Gastrocnemius medialis (tissue), 4 donors: Measurements from ENCODE around the gene UGT1A10. TPM values are rescaled to one million over a fixed set of nuclear protein-coding genes. Genes with fewer than 3 reads are reported as not detected.

ENCODE experiments used
- ATAC-seq, 2 donors: fragments of 150-250 bp; one replicate each; pipeline ENCODE4 v1.9.1; 2016
- DNase-seq, 2 donors: peaks; one replicate each; pipeline ENCODE4 v3.0.0-alpha.2; 2019
- H3K27ac ChIP-seq, 4 donors: fragments of 200-600 bp; sonication (generic); 1 replicate in 1 of 4; 2 replicates in 3 of 4; pipeline ENCODE4 v1.5.1; 2016 to 2018; ENCODE audit warnings: mild to moderate bottlenecking in 2 of 4, moderate library complexity in 1 of 4
- H3K27me3 ChIP-seq, 3 donors: fragments of 200-600 bp; sonication (generic) in 2 of 3; 1 replicate in 1 of 3; 2 replicates in 2 of 3; pipeline versions ENCODE4 v1.5.1 to v1.6.0; 2016 to 2019; ENCODE audit warnings: mild to moderate bottlenecking in 1 of 3, moderate library complexity in 1 of 3
- H3K36me3 ChIP-seq, 2 donors: fragments of 200-600 bp; sonication (generic) in 1 of 2; one replicate each; pipeline ENCODE4 v1.5.1; 2017 to 2018
- H3K4me1 ChIP-seq, 2 donors: fragments of 200-600 bp; sonication (generic) in 1 of 2; one replicate each; pipeline ENCODE4 v1.5.1; 2016 to 2017; ENCODE audit warnings: mild to moderate bottlenecking in 2 of 2
- H3K4me3 ChIP-seq, 4 donors: fragments of 200-600 bp; sonication (generic) in 3 of 4; 1 replicate in 1 of 4; 2 replicates in 3 of 4; pipeline ENCODE4 v1.5.1; 2016 to 2019; ENCODE audit warnings: mild to moderate bottlenecking in 2 of 4
- H3K9me3 ChIP-seq, 3 donors: fragments of 200-600 bp; sonication (generic) in 2 of 3; 1 replicate in 1 of 3; 2 replicates in 2 of 3; pipeline ENCODE4 v1.5.1; 2016 to 2019
- POLR2A ChIP-seq, 2 donors: fragments of 450-650 bp; IDR thresholded peaks; one replicate each; pipeline ENCODE4 v1.6.1; 2017; ENCODE audit warnings: antibody characterized with exemption in 2 of 2, mild to moderate bottlenecking in 2 of 2, moderate library complexity in 2 of 2
- in situ Hi-C, 4 donors: fragments of 200-750 bp; cut with MboI; loops; one replicate each; pipeline versions ENCODE4 v1.15.0 to v1.8.0; 2017; ENCODE audit warnings: low sequenced_read_pairs in 4 of 4
- intact Hi-C: fragments of 100-400 bp; cut with DNase I; formaldehyde crosslinking; loops from one replicate; pipeline ENCODE4 v1.15.1; 2023; ENCODE audit warnings: low total_unique reads
- total RNA-seq, 4 donors: library from RNA; depleted of rRNA; stranded (reverse); fragments of >200 nt; gene quantifications; one replicate each; pipeline versions ENCODE4 v1.1.0 to v1.2.3, GENCODE V29; 2016
- TF ChIP-seq, protein P1 (sequence below), 5 experiments: fragments of 450-650 bp in 3 of 5; fragments of 200-600 bp in 2 of 5; sonication (generic) in 2 of 5; IDR thresholded peaks in 4 of 5; conservative IDR thresholded peaks in 1 of 5; 1 replicate in 4 of 5; 2 replicates in 1 of 5; pipeline ENCODE4 v1.5.1; 2016 to 2019; ENCODE audit warnings: antibody characterized with exemption in 5 of 5, mild to moderate bottlenecking in 3 of 5, moderate library complexity in 3 of 5

Gene UGT1A10
- total RNA-seq, 4 donors from 2014 or later = 0.12 TPM; not detected in 3

DNA sequence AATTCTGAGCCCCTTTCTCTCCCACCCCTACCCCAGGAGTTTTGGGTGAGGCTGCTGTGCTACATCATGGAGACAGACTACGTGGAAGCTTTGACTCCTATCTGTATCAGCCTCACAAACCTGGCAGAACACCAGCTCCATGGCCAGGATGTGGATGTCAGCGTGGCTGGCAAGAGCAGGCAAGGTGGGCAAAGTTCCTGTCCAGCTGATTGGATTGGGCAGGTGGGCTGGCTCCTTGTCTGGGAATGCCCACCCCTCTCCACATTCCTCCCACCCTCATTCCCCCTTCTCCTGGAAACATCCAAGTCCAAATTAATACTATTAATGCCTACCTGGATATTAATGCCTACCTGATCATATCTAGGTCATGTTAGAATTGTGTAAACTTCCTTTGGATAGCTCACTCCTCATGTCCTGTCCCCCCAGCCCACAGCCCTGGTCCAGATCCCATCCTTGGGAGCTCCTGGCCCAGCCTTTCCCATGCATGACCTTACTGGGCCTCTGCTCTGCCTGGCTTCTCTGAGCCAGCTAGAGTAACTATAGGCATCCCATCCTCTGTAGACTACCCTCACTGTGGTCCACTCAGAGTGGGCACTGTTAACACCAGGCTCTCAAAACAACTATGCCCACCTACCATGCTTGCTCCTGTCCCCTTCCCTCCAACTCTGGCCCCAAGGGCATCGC, 166.0 kb downstream of the UGT1A10 start:
- in situ Hi-C loops = no loop called here
- DNase-seq (no peak), ATAC-seq (no peak)
- no peaks in the 10 kb centered on the region for H3K36me3 ChIP-seq
- no peaks in the 10 kb centered on the region for H3K4me1 ChIP-seq
- no peaks in the 10 kb centered on the region for H3K27me3 ChIP-seq
- intact Hi-C loops = no loop called here
- no peaks in the 10 kb centered on the region for H3K9me3 ChIP-seq
- no peak overlapping the region for H3K4me3 ChIP-seq
- no peak for TF ChIP-seq POLR2A (IDR thresholded peaks at IDR 0.05)
- TF ChIP-seq, protein P1, sequence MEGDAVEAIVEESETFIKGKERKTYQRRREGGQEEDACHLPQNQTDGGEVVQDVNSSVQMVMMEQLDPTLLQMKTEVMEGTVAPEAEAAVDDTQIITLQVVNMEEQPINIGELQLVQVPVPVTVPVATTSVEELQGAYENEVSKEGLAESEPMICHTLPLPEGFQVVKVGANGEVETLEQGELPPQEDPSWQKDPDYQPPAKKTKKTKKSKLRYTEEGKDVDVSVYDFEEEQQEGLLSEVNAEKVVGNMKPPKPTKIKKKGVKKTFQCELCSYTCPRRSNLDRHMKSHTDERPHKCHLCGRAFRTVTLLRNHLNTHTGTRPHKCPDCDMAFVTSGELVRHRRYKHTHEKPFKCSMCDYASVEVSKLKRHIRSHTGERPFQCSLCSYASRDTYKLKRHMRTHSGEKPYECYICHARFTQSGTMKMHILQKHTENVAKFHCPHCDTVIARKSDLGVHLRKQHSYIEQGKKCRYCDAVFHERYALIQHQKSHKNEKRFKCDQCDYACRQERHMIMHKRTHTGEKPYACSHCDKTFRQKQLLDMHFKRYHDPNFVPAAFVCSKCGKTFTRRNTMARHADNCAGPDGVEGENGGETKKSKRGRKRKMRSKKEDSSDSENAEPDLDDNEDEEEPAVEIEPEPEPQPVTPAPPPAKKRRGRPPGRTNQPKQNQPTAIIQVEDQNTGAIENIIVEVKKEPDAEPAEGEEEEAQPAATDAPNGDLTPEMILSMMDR (IDR thresholded peaks at IDR 0.05 in 4 of 5, conservative IDR thresholded peaks at IDR 0.05 in 1 of 5) = no peak
- H3K27ac ChIP-seq = no peak overlapping the region

DNA sequence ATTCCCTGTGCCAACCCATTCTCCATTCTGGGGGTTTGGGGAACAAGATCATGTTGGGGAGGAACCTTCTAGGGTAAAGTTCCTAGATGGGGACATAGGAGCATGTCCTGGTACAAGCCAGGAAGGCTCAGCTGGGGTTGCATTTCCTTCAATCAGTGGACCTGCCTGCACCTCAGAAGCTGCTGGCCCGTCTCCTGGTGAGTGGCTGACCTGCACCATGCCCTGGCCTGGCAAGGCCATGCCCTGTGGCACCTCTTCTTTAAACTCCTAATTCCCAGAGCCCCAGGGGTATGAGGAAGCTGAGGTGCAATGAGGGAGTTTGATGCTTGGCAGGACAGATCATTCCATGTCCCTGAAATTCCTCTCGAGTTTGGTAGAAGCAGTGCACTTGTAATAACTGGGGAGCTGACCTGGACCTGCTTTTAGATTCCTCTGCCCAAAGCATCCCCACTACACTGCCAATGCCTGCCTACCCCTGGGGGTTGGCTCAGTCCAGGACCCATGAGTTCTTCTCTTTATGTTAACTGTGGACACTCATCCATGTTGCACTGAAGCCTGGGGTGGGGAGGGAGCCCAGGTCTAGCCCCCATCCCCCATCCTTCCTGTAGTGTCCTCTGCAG, 167.2 kb downstream of the UGT1A10 start:
- Histone ChIP-seq H3K27ac (no peak overlapping the region), H3K4me3 (no peak overlapping the region), H3K4me1 (no peaks in the 10 kb centered on the region), H3K9me3 (no peaks in the 10 kb centered on the region), H3K36me3 (no peaks in the 10 kb centered on the region), H3K27me3 (no peaks in the 10 kb centered on the region)
- ATAC-seq (no peak), DNase-seq (no peak)
- intact Hi-C loops (no loop called here), in situ Hi-C loops (no loop called here)
- TF ChIP-seq POLR2A (IDR thresholded peaks at IDR 0.05) = no peak
- TF ChIP-seq, protein P1 (IDR thresholded peaks at IDR 0.05 in 4 of 5, conservative IDR thresholded peaks at IDR 0.05 in 1 of 5) = no peak

DNA sequence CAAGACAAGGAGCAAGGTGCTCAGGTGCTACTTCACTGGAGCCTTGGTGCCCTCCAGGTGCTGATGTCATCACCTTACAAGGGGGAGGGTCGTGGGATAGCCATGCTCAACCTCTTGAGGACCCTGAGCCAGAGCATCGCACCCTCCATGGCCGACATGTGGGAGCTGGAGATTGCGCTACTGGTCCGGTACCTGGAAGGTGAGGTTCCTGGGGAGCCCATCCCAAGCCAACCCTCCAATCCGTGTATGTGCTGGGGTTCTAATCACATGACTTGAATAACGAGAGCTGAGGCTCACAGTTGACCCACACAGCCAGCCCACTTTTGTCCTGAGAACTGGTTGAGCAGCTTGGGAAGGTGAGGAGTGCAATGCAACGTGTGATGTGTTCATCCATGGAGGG, 167.7 kb downstream of the UGT1A10 start:
- ATAC-seq = no peak
- no peak for DNase-seq
- Histone ChIP-seq H3K4me3 (no peak overlapping the region), H3K9me3 (no peaks in the 10 kb centered on the region), H3K36me3 (no peaks in the 10 kb centered on the region), H3K27ac (no peak overlapping the region), H3K4me1 (no peaks in the 10 kb centered on the region), H3K27me3 (no peaks in the 10 kb centered on the region)
- in situ Hi-C loops = no loop called here
- intact Hi-C loops = no loop called here
- TF ChIP-seq, protein P1 (IDR thresholded peaks at IDR 0.05 in 4 of 5, conservative IDR thresholded peaks at IDR 0.05 in 1 of 5) = no peak
- TF ChIP-seq POLR2A (IDR thresholded peaks at IDR 0.05) = no peak

DNA sequence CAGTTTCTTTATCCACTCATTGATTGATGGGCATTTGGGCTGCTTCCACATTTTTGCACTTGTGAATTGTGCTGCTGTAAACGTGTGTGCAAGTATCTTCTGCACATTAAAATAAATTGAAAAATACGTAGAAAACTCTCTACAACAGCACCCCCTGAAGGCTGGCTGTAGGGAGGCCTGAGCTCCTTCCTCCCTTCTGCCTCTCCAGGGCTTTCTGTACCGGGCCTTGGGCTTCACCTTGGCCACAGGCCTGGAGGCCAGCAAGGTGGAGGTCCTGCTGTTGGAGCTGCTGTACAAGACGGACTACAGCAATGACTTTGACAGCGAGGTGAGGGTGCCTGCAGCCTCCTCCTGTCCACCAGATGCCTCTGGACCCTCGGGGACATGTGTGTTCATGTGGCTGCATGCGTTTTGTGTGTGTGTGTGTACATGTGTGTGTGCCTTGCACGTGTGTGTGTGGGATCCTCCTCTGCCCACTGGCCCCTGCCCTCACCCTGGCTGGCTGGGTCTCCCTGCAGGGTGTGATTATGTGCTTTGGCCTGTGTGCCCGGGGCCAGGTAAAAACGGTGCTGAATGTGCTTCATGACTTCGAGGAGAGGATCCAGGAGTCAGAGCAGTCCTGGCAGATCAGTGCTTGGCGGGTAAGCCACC, 171.1 kb downstream of the UGT1A10 start:
- Histone ChIP-seq H3K4me3 (no peak overlapping the region), H3K9me3 (no peaks in the 10 kb centered on the region), H3K27ac (no peak overlapping the region), H3K4me1 (no peaks in the 10 kb centered on the region), H3K36me3 (no peaks in the 10 kb centered on the region), H3K27me3 (no peaks in the 10 kb centered on the region)
- intact Hi-C loops (no loop called here), in situ Hi-C loops (no loop called here)
- no peak for DNase-seq
- no peak for ATAC-seq
- TF ChIP-seq POLR2A (IDR thresholded peaks at IDR 0.05) = no peak
- TF ChIP-seq, protein P1 (IDR thresholded peaks at IDR 0.05 in 4 of 5, conservative IDR thresholded peaks at IDR 0.05 in 1 of 5) = no peak
